GM18858 (cell line): ENCODE results near the gene ETV1.
"Not testable (repeated sequence)": the region's sequence is repeated elsewhere in the genome, so short reads cannot be mapped to it uniquely, and the experiment has no call there.

ENCODE experiments used
- ATAC-seq: cut with Tn5 transposase; IDR thresholded peaks from one replicate; pipeline ENCODE4 v1.9.1; 2021; ENCODE audit not compliant: unreplicated experiment

ETV1 gene

GRCh38 chr7:13933536-13933935 is 55.9 kb downstream of the ETV1 start:
- no peak for ATAC-seq

GRCh38 chr7:13933091-13933490 is 56.4 kb downstream of the ETV1 start:
- ATAC-seq = no peak

- no peak for ATAC-seq
Observed at GRCh38 chr7:13932131-13932530, 57.3 kb downstream of the ETV1 start.

- no peak for ATAC-seq
Observed at GRCh38 chr7:13921062-13921461, 68.4 kb downstream of the ETV1 start.

GRCh38 chr7:13920053-13920697 is 69.3 kb downstream of the ETV1 start:
- ATAC-seq = no peak

- not testable (repeated sequence) for ATAC-seq
Observed at GRCh38 chr7:13918333-13918732, 71.1 kb downstream of the ETV1 start.

GRCh38 chr7:13917103-13917502 is 72.4 kb downstream of the ETV1 start:
- ATAC-seq = not testable (repeated sequence)

- ATAC-seq = no peak
Observed at GRCh38 chr7:13915891-13916290, 73.6 kb downstream of the ETV1 start.

GRCh38 chr7:13912715-13913278 is 76.7 kb downstream of the ETV1 start:
- no peak for ATAC-seq

GRCh38 chr7:13911909-13912308 is 77.6 kb downstream of the ETV1 start:
- no peak for ATAC-seq

- ATAC-seq = no peak
Observed at GRCh38 chr7:13910805-13911551, 78.5 kb downstream of the ETV1 start.

GRCh38 chr7:13908667-13909397 is 80.6 kb downstream of the ETV1 start:
- ATAC-seq = no peak

GRCh38 chr7:13907831-13908230 is 81.6 kb downstream of the ETV1 start:
- ATAC-seq = no peak

- no peak for ATAC-seq
Observed at GRCh38 chr7:13904689-13905088, 84.8 kb downstream of the ETV1 start.

- no peak for ATAC-seq
Observed at GRCh38 chr7:13904007-13904406, 85.5 kb downstream of the ETV1 start.

GRCh38 chr7:13901577-13901976 is 87.9 kb downstream of the ETV1 start:
- ATAC-seq = no peak

- ATAC-seq = no peak
Observed at GRCh38 chr7:13898957-13899670, 90.4 kb downstream of the ETV1 start.

GRCh38 chr7:13897819-13898218 is 91.6 kb downstream of the ETV1 start:
- ATAC-seq = no peak

GRCh38 chr7:13894954-13895353 is 94.5 kb downstream of the ETV1 start:
- no peak for ATAC-seq

- ATAC-seq = no peak
Observed at GRCh38 chr7:13894377-13894776, 95.1 kb downstream of the ETV1 start.

GRCh38 chr7:13890793-13891192 is 98.7 kb downstream of the ETV1 start:
- no peak for ATAC-seq
